ENCODE measurements around the gene GRIK3.

The GRIK3 gene

DNA sequence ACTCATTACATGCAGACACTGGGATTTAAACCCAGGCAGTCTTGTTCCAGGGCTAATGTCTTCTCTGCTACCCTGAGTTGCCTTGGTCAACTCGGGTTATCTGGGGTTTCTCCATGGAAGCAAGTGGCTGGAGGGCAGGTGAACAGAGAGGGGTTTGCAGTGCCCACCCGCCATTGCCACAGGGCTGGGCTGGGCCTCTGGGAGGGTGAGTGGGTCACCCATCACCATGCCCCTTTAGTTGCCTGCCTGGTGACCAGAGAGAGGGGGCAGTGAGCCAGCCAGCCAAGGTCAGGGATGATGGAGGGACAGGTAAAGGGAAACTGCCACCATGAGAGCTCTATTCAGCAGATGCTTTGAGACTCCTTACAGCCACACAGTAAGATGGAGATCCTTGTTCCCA lies 53.2 kb downstream of the GRIK3 start:
- DNase-seq (ENCODE audit: low read depth) = no peak

DNA sequence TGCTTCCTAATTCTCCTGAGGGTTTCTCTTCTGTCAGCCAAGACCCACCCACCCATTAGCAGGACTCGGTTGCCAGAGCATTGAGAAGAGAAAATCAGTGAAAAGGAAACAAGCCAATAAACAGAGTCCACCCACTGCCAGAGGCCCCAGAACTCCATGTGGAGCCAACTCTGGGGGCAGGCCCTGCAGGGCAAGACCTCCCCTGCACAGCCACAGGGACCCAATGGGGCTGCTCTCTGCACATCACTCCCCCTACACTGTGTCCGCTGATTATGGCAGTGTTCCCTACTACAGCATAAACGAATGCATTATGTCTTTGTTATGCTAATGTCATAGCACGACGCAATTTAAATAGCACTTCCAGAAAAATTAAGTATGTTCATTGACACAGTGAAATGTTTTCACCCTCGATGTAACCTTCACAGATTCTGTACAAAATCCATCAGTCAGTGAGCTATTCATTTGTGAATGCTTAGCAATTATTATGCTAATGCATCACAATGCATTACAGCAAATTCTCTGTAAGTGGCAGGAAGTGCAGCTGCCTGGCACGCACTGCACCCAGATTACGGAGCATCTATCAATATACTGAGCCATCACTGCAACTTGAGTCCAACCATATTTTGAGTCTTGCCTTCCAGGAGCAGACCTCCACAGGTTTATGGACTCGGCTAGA lies 56.4 kb downstream of the GRIK3 start:
- no peak for DNase-seq (ENCODE audit: low read depth)

DNA sequence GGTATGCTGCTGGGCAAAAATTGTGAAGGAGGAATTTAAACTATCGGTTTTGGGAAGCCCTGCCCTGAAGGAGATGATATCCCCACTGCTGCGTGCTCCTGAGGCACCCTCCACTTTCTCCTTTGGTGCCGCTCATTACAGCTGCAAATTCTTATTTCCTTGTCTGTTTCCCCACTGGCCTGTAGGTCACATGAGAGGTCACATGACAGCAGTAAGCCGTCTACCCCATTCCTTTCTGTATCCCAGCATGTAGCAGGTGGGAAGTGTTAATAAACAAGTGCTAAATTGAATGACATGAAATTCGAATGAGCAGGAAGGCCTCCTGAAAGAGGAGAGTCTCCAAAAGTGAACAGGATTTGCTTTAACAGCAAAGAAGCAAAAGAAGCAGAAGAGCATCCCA lies 58.7 kb downstream of the GRIK3 start:
- no peak for DNase-seq (ENCODE audit: low read depth)

DNA sequence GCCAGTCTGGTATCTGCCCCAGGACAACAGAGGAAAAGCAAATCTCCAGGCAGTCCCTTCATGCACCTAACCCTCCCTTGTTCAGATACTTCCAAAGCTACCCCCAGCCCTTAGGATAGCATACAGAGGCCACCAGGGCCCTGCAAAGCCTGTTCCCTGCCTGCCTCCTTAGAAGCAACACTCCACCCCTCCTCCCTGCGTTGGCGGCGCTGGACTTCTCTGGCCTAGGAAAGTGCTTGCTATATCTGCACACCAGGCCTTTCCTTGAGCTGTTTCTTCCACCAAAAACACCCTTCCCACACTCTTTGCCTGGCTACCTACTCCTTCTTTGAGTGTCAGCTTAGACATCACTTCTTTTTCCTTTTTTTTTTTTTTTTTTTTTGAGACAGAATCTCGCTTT lies 61.3 kb downstream of the GRIK3 start:
- DNase-seq (ENCODE audit: low read depth) = no peak

DNA sequence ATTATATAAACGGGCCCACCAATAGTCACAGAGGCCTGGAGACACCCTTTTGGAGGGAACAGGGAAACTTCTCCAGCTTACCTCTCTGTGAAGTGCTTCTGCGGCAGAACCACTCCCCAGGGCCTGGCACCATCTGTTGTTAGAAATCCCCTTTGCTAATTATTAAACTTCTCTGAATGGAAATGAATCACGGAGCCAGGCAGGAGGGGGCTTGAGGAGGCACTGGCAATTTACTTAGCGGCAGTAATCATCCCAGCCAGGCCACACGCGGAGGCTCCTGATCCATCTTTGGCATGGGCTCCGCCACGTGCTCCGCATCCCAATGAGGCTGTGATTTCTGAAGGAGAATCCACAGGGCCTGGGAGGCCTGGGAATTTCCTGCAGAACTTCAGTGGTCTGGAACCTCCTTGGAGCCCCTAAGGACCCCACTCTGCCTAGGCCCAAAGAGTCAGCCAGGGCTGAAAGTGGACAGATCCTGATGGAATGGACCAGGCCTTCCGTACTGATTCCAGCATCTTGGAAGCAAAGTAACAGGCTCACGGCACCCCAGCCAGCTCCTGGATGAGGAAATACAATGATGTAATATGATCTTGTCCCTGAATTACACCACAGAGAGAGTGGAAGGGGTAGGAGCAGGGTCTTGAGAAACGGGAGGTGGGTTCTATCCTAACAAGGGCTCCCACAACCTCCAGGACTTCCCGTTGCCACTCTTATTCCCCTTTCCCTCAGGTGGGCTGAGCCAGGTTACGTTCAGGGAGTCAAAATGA lies 62.3 kb downstream of the GRIK3 start:
- no peak for DNase-seq (ENCODE audit: low read depth)

DNA sequence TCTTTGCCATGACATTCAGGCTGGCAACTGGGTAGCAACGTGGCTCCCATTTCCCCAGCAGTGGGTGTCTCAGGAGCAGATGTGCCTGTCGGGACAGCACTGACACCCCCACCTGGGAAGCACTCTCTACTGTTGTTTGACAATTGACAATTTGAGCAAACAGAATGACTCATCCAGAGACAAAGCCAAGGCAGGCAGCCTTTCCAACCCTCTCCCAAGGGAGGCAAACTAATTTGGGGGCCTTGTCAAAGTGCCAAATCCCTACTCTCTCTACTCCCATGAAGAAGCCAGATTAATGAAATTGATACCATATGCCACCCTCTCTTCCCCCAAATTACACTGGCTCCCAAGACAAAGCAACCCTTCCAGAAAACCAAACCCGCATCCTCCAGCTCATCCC lies 65.6 kb downstream of the GRIK3 start:
- no peak for DNase-seq (ENCODE audit: low read depth)

DNA sequence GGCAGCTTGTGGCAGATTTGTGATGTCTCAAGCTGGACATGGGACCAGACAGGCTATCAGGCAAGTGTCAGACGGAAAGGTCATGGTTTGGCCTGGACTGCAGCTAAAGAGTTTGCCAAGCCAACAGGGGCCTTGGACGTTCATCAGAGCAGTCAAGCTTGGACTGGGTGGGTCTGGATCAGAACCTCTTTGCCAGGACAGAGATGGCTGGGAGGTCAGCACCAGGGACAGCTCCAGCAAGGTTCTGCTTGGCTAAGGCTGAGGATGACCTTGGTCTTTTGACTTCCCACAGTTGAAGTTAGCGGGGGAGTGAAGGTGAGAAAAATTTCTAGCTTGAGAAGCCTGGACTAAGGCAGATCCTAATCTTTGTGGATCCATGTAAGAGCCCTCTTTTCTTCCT lies 68.1 kb downstream of the GRIK3 start:
- DNase-seq (ENCODE audit: low read depth) = no peak

DNA sequence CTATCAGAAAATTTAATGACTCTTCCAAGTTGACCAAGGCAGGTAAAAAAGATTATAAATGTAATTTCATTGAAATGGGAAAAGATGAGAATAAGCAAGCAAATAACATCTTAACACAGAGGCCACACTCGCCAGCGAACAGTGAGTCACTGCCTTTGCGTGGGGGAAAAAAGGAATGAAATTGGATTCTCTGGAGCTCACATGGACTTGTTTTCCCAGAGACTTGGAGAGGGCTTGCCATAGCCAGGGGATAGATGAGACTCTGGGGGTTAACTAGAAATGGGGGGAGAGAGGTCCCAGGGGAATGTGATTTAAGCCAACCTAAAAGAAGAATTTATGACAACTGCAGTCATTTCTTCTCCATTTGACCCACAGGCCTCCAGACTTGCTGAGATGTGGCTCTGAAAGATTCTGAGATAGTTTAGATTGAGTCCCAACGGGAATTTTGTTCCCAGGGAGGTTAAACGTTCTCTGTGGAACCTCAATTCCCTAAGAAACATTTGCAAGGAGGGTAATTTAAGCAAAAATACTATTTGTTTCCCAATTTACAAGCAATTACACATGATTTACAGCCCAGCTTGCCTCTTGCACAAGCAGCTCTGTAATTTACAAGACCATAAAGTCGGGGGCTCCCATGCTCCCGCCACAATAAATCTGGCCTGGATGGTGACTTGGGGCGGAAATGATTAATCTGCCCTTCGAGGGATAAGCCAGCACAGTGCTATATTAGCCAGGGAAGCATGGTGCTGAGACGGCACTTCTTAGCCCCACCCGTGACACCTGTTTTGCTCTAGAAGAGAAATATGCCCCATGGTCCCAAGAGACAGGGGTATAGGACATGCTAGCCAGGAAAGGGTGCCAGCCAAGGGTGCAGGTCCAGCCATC lies 68.8 kb downstream of the GRIK3 start:
- no peak for DNase-seq (ENCODE audit: low read depth)

GRCh38 chr1:36964830-36965229 lies 69.5 kb downstream of the GRIK3 start:
- DNase-seq (ENCODE audit: low read depth) = no peak

DNA sequence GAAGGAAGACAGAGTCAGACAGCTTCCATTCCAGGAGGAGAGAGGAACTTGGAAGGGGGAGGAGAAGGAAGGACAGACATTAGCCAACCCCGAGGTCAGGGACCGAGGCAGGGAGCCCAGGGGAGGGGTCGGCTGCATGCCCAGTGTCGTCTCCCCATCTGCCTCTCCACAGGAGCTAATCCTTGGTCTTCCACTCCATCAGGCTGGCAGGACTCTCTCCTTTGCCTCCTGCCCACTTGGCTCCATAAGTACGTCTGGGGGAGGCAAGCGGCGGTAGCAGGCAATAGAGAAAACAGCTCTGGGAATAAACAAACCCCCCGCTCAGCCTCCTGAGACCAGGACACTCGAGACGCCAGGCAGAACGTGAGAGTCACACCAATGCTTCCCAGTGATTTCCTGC lies 71.3 kb downstream of the GRIK3 start:
- no peak for DNase-seq (ENCODE audit: low read depth)

GRCh38 chr1:36961062-36961615 lies 73.2 kb downstream of the GRIK3 start:
- DNase-seq (ENCODE audit: low read depth) = no peak

DNA sequence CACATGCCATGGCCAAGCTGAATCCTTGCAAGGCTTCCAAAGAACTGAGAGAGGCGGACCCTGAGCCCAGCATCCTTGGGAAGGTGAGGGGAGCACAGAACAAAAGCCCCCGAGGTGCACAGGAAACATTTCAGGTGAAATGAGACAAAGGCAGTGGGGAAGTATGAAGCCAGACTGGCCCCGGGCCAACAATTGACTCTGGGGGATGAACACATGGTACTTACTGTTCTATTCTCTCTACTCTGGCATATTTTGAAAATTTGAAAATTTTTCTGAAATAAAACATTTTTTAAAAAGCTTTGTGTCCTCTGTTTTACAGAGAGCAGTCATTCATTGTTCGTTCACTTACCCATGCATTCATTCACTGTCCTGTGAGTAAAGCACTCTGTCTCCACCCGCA lies 77.7 kb downstream of the GRIK3 start:
- DNase-seq (ENCODE audit: low read depth) = no peak

- no peak for DNase-seq (ENCODE audit: low read depth)
Observed at GRCh38 chr1:36955016-36955415, 79.3 kb downstream of the GRIK3 start.

DNA sequence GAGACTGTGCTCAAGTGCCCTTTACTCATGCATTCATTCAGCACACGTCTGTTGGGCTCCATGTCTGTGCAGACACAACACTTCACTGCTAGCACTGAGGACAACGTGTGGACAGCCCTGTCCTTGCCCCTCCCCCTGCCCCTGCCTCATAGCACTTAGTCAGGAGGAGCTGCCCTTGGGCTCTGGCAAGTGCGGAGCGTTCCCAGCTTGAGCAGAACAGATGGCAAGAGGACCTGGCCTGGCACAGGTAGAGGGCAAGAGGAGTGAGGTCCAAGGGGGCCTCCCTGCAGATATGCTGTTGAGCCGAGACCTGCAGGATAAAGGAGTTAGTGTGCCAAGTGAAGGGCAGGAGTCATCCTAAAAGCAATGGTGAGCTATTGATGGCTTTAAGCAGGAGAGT lies 81.3 kb downstream of the GRIK3 start:
- DNase-seq (ENCODE audit: low read depth) = no peak

DNA sequence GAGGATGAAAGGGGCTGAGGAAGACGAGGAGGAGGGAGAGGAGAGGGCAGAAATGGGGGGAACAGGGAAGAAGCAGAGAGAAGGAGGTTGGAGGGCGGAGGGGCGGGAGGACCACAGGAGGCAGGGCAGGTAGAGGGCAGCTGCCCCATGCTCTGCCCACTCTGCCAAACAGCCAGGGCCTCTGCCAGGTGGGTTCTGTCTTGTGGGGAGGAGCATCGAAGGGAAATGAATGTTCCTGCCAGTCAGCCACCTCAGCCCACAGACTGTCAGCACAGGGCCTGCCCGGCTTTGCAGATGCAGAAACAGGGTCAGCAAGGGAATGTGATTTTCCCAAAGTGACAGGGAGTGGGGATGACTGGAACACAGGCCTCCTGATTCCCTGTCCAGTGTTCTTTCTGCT lies 82.6 kb downstream of the GRIK3 start:
- DNase-seq (ENCODE audit: low read depth) = no peak

DNA sequence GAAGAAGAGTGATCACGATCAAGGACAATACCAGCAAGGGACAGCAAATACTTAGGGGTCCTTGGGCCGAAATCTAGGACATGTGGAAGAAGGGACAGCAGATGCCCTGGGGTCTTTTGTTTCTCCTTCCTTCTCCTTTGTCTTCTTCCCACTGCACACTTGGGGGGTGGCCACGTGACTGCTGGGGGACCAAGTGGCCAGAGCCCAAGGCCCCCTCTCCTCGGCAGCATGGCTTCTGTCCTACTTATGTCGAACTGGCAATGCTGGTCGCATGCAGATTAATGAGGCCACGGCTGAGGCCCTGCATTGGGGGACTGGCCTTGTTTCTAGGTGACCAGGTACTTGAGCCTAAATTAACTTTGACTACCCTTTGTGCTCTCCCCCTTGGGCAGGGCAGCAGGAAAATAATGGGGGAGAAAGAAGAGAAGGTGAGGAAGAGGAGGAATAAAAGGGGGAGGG lies 83.0 kb downstream of the GRIK3 start:
- DNase-seq (ENCODE audit: low read depth) = no peak

DNA sequence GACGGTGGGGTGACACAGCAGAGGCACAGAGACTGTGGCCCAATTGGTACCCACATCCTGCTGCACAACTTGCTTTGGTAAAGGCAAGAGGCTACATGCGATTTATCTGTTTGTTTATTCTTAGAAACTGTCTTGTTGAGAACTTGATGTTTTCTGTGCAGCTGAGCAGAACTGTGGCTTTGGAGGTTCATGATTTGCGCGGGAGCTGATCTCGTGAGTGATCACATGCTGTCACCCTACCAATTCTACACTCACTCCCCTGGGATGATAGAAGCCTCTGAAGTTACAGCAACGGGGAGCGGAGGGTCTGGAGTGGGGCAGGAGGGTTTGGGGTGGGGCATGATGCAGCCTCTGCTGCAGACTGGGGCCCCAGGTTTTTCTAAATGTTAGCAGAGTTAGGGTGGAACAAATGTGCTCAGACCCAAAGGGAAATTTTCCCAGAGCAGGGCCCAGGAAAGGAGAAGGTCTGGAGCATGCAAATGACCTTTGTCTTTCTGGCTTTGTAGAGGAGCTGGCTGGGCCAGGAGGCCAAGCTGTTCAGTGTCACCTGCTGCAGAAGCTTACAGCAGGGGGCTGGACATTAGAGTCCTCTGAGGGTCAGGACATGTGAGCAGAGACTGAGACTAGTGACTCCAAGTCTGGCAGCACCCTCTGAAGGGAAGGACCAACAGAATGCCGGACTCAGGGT lies 83.6 kb downstream of the GRIK3 start:
- no peak for DNase-seq (ENCODE audit: low read depth)

- no peak for DNase-seq (ENCODE audit: low read depth)
Observed at GRCh38 chr1:36948606-36949005, 85.7 kb downstream of the GRIK3 start.

DNA sequence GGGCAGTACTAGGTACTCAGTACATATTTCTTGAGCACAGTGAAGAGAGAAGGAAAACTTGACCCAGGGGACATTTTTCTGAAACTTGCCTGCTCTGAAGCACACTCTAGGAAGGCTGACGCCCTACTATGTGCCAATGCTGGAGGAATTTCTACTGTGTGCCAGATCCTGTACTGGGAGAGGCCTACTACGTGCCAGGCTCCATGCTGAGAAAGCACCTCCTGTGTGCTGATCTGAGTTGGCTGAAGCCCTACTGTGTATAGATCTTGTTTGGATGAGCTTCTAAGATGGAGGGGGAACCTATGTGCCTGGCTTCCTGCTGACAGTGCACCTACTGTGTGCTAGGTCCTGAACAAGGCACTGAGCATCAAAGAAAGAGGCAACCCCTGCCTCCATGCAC lies 86.2 kb downstream of the GRIK3 start:
- no peak for DNase-seq (ENCODE audit: low read depth)

- no peak for DNase-seq (ENCODE audit: low read depth)
Observed at GRCh38 chr1:36947384-36947783, 86.9 kb downstream of the GRIK3 start.

DNA sequence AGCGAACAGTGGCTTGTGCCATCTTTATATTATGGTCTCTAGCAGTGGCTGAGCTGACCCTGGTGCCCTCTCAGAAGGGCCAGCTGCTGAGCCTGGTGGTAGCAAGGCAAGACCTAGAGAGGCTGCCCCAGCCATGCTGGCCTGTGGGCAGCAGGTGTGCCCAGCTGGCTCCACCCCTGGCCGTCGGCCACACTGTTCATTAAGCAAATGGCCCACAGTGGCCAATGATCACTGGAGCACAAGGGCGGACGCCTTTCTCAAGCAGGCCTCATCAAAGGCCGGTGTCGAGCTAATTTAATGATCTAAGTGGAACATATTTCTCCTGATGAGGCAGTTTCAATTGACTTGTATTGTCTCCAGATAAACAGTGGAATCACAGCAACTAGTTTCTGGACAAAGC lies 89.4 kb downstream of the GRIK3 start:
- DNase-seq (ENCODE audit: low read depth) = no peak

DNA sequence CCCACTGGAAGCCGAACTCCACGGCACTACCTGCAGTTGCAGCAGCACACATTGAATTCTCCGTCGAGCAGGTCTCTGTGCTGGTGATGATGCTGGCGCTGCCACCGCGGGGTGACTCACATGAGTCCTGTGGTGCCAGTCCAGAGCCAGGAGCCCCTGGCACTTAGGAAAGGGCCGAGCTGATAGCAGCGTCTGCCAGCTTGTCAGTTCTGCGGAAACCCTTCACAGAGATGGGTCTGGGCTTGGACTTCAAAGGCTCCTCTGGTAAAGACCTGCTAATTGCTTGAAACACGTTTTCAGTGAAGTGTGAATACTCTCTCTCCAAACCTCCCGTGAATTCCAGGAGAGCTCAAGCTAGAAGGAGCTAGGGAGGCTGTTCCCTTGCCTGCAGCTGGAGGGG lies 92.2 kb downstream of the GRIK3 start:
- DNase-seq (ENCODE audit: low read depth) = no peak
